Measurements from ENCODE around the gene CCDC60.

Gene CCDC60, protein sequence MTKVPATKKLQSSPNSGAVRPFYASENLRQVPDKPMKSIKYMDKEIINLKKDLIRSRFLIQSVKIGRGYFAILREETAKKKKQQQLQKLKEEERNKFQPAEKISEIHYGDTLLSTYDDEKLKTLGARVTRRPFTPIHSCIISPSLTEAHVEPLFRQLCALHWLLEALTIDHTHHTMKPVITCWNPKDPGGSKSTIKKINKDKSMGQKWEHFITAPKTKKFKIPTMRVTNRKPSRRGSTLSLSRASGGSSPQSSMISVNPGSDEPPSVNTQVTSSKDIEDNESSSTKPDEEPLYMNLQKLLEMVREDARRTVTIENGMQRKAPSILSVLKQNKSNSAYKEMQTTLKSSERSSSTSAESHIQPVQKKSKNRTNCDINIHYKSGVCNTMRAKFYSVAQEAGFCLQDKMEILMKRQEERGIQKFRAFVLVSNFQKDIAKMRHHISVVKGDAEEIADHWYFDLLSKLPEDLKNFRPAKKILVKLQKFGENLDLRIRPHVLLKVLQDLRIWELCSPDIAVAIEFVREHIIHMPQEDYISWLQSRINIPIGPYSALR

GRCh38 chr12:119334430-119335170 lies at the start of gene CCDC60:
CCDC60 (plus strand) TSS chr12:119334729; CDS start chr12:119335177, 448 bp downstream.
- DNase-seq (ENCODE audit: low read depth in 2 of 2), result no peak

GRCh38 chr12:119288576-119288975 lies 46.0 kb upstream of the CCDC60 start:
- no peak for DNase-seq (ENCODE audit: low read depth in 2 of 2)

GRCh38 chr12:119292893-119293630 lies 41.5 kb upstream of the CCDC60 start:
- DNase-seq (ENCODE audit: low read depth in 2 of 2), result no peak

DNA sequence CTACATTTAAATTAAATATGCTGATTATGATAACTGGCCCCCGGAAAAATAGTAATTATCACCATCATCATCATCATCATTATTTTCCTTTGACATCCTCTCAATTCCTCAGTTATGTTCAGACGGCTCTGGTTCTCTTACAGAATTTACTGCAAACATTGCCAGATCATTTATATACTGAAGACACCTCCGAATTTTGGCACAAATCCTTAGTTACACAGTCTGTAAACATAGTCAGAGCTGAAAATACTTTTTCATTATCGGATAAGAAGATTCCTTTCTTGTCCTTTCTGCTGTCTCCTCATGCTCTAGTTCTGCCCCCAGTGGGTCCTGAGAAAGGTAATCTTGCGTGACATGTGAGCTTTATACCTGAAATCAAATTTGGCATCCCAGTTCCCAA lies 40.3 kb upstream of the CCDC60 start:
- DNase-seq (ENCODE audit: low read depth in 2 of 2), result no peak

DNA sequence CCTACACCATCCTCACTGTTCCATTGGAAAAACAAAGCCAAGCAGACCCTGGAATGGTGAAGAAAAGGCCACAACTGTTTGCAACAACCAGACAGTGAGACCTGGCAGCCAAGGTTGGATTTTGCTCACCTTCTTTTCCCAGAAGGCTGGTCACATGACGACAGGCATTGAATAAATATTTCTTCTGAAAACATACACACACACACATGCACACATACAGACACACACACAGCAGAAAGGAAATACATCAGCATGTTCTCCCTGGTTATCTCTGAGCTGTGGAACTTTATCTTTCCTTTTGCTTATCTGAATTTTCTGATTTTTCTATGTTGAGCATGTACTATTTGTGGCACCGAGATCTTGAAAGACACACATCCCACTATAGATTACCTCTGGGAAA lies 38.0 kb upstream of the CCDC60 start:
- DNase-seq (ENCODE audit: low read depth in 2 of 2), result no peak

DNA sequence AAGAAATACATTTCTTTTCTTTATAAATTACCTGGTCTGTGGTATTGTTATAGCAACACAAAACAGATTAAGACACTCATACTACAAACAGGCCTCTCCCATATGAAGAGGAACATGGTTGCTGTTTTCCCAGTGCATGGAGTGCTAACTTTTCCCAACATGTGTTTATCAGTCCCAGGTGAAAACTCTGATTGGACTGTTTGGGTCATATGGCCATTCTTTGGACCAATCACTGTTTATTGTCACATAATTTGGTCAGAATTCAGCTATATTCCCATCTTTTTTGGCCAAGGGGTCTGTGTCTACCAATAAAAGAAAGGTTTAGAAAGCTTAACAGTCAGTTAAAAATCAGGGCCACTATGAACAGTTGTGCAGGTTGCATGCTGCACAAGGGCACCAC lies 35.4 kb upstream of the CCDC60 start:
- no peak for DNase-seq (ENCODE audit: low read depth in 2 of 2)

DNA sequence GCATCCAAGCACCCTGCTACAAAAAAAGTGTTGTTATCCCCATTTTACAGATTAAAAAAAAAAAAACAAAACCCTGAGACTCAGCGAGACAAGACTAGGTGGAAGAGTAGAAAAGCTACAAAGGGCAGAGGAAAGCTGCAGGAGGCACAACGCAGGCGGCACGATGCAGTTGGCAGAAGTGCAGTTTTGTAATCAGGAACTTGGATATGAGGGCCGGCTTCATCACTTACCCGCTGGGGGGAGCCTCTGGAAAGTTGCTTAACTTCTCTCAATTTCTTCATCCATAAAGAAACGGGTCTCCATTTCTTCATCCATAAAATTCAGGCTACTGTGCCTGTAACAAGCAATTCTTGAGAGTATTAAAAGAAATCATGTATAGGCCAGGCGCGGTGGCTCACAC lies 33.1 kb upstream of the CCDC60 start:
- no peak for DNase-seq (ENCODE audit: low read depth in 2 of 2)

GRCh38 chr12:119302451-119303080 lies 32.0 kb upstream of the CCDC60 start:
- no peak for DNase-seq (ENCODE audit: low read depth in 2 of 2)

DNA sequence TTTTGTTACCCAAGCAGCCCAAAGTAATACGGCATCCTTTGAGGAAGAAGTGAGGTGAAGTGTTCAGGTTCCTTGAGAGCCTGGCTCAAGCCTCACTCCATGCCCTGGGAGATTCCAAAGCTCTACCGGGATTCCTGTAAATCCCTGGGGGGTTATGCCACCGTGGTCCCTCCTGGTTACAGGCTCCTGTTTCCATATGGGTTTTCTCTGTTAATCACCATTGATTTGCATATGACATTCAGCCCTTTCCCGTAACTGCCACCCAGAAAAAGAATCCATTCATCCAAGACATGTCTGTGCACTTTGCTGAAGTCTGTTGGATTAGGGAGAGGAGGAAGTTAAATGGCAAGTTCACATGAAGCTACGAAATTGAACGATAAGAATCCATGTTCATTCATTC lies 27.9 kb upstream of the CCDC60 start:
- no peak for DNase-seq (ENCODE audit: low read depth in 2 of 2)

DNA sequence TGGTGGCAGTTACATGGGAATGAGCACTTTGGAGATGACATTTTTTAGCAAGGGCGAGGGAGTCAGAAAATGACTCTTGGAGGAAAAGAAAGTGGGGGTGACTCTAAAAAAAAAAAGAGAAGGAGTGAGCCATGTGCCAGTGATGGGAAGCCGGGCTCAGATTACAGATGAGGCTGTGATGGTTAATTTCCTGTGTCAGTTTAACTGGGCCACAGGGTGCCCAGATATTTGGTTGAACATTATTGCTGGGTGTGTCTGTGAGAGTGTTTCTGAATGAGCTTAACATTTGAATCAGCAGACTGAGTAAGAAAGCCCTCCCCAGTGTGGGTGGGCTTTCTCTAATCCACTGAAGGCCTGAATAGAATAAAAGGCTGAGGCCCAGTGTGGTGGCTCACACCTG lies 26.8 kb upstream of the CCDC60 start:
- no peak for DNase-seq (ENCODE audit: low read depth in 2 of 2)

GRCh38 chr12:119308708-119309456 lies 25.6 kb upstream of the CCDC60 start:
- DNase-seq (ENCODE audit: low read depth in 2 of 2), result no peak

GRCh38 chr12:119311878-119312277 lies 22.7 kb upstream of the CCDC60 start:
- DNase-seq (ENCODE audit: low read depth in 2 of 2), result no peak

GRCh38 chr12:119312904-119313303 lies 21.6 kb upstream of the CCDC60 start:
- no peak for DNase-seq (ENCODE audit: low read depth in 2 of 2)

DNA sequence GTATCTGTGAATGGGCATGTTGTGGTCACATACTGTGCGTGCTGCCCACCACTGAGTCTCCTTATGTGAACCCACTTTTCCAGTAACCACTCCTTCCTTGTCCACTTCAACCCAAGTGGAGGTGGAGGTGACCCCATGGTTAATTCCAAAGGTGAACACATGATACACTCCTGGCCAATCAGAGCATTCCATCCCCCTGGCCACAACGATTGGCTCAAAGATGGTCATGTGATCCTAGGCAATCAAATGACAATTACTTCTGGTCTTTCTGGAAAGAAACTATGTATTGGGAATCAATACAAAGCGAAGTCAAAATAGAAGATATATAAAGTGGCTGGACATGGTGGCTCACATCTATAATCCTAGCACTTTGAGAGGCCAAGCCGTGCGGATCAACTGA lies 20.2 kb upstream of the CCDC60 start:
- DNase-seq (ENCODE audit: low read depth in 2 of 2), result no peak

- no peak for DNase-seq (ENCODE audit: low read depth in 2 of 2)
These were observed 14.9 kb upstream of the CCDC60 start for GRCh38 chr12:119319638-119320037.

DNA sequence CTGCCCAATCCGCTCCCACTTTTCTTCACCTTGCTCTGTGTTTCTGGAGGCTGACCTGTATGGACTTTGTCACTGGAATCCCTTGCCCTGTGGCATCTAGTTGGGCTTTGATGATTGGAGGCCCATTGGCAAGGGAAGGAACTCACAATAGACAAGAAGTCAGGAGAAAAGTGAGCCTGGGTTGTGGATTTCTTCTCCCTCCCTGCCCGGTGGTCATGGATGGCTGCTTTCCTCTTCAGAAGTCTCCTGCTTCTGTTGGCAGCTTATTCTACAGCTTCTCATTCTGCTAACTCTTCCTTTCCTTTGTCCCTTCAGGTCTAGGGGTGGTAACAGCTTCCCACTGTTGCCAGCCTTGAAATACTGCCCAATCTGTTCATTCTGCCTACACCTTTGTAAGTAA lies 13.9 kb upstream of the CCDC60 start:
- no peak for DNase-seq (ENCODE audit: low read depth in 2 of 2)

DNA sequence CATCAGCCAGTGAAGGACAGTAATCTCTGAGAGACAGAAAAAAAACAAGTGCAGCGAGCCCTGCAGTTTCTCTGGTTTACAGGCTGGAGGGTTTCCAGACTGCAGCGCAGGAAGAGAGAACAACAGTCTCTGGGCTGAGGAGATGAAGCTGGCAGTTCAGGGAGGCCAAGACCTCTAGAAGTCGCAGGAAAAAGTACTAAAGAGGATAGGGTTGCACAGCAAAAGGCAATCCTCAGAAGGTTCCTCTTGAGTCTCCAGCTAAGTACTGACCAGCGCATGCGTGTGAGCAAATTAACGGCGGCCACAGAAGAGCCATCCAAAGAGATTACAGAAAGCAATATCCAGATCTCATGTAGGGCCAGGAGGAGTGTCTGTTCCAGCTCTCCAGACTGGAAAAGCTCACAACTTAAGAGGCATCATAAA lies 12.2 kb upstream of the CCDC60 start:
- no peak for DNase-seq (ENCODE audit: low read depth in 2 of 2)

- DNase-seq (ENCODE audit: low read depth in 2 of 2), result no peak
These were observed 8.7 kb upstream of the CCDC60 start for GRCh38 chr12:119325813-119326212.

DNA sequence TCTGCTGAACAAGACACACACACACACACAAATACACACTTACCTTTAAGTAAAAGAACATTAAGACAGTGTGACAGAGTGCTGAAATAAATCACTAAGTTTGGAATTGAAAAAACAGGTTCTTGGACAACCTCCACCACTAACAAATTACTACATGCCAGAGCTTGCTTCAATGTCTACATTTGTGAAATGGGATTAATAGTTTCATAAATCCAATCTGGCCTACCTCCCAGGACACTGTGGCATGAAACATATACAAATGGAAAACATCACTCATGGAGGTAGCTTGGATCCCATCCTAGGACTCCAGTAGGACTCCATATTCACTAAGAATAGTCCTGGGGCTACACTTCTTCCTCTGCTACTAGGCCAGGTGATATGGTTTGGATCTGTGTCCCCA lies 8.2 kb upstream of the CCDC60 start:
- DNase-seq (ENCODE audit: low read depth in 2 of 2), result no peak

- no peak for DNase-seq (ENCODE audit: low read depth in 2 of 2)
These were observed 7.1 kb upstream of the CCDC60 start for GRCh38 chr12:119327471-119327870.

GRCh38 chr12:119328111-119328510 lies 6.4 kb upstream of the CCDC60 start:
- no peak for DNase-seq (ENCODE audit: low read depth in 2 of 2)
